WTC11 (cell line): ENCODE data around the gene UNC5A. TPM values are rescaled to one million over a fixed set of nuclear protein-coding genes. Genes with fewer than 3 reads are reported as not detected.

Experiments used
- ATAC-seq: fragments of 200-7000 bp; cut with Tn5 transposase; 2 replicates; pipeline ENCODE4 v1.10.0; 2021; ENCODE audit warnings: mild to moderate bottlenecking, moderate library complexity
- CTCF ChIA-PET: fragments of 300-600 bp; sonication (Branson Sonifier 250); formaldehyde crosslinking; loops from one replicate; lab custom pipeline; 2021; ENCODE audit warnings: antibody characterized with exemption; lab: Charles Lee
- POLR2A ChIA-PET: fragments of 350-600 bp; sonication (Branson Sonifier 250); formaldehyde crosslinking; loops from one replicate; lab custom pipeline; 2021; ENCODE audit warnings: antibody characterized with exemption; lab: Charles Lee
- DNase-seq: peaks from one replicate; pipeline ENCODE4 v3.0.0; 2021; ENCODE audit warnings: low spot score
- H3K27ac Mint-ChIP-seq: 2 replicates; pipeline ENCODE4 v1.8.0; 2021; ENCODE audit warnings: mixed read lengths
- H3K27me3 Mint-ChIP-seq: 2 replicates; pipeline ENCODE4 v1.8.0; 2021; ENCODE audit warnings: low read depth, mild to moderate bottlenecking, moderate library complexity, mixed read lengths
- H3K36me3 Mint-ChIP-seq: 2 replicates; pipeline ENCODE4 v1.8.0; 2021; ENCODE audit warnings: mixed read lengths
- H3K4me1 Mint-ChIP-seq: 2 replicates; pipeline ENCODE4 v1.8.0; 2022; ENCODE audit warnings: mixed read lengths
- H3K4me3 Mint-ChIP-seq: 2 replicates; pipeline ENCODE4 v1.8.0; 2021; ENCODE audit warnings: mild to moderate bottlenecking, moderate library complexity, mixed read lengths
- H3K9me3 Mint-ChIP-seq: 2 replicates; pipeline ENCODE4 v1.8.0; 2021; ENCODE audit warnings: mixed read lengths
- E2F1 ChIP-seq: sonication (generic); formaldehyde crosslinking; IDR thresholded peaks from 2 replicates; pipeline ENCODE4 v1.8.0; 2022; ENCODE audit warnings: mild to moderate bottlenecking, missing genetic modification reagents
- E2F5 ChIP-seq: sonication (generic); formaldehyde crosslinking; IDR thresholded peaks from 2 replicates; pipeline ENCODE4 v1.8.1; 2022; ENCODE audit warnings: mild to moderate bottlenecking, moderate library complexity, missing genetic modification reagents
- ELF4 ChIP-seq: sonication (generic); formaldehyde crosslinking; IDR thresholded peaks from 2 replicates; pipeline ENCODE4 v1.8.1; 2022; ENCODE audit warnings: low read depth, mild to moderate bottlenecking, moderate library complexity, missing genetic modification reagents
- FOXP1 ChIP-seq: sonication (generic); formaldehyde crosslinking; IDR thresholded peaks from 2 replicates; pipeline ENCODE4 v1.8.0; 2022; ENCODE audit warnings: missing genetic modification reagents, mild to moderate bottlenecking, moderate library complexity, borderline replicate concordance
- FOXP4 ChIP-seq: sonication (generic); formaldehyde crosslinking; IDR thresholded peaks from 2 replicates; pipeline ENCODE4 v1.8.0; 2022; ENCODE audit warnings: mild to moderate bottlenecking, missing genetic modification reagents
- GTF2I ChIP-seq: fragments of 250-450 bp; sonication (Bioruptor Pico); conservative IDR thresholded peaks from 2 replicates; pipeline ENCODE4 v1.4.0; 2021; ENCODE audit warnings: mild to moderate bottlenecking
- HMGA2 ChIP-seq: fragments of 250-450 bp; sonication (Bioruptor Pico); IDR thresholded peaks from 2 replicates; pipeline ENCODE4 v1.4.0; 2021; ENCODE audit warnings: mild to moderate bottlenecking, moderate library complexity
- JAZF1 ChIP-seq: fragments of 250-450 bp; sonication (Bioruptor Pico); IDR thresholded peaks from 2 replicates; pipeline ENCODE4 v1.9.0; 2021; ENCODE audit warnings: moderate library complexity, mild to moderate bottlenecking, inconsistent platforms
- JUN ChIP-seq: sonication (generic); formaldehyde crosslinking; IDR thresholded peaks from 2 replicates; pipeline ENCODE4 v1.8.0; 2023; ENCODE audit warnings: mild to moderate bottlenecking, missing genetic modification reagents
- KAT7 ChIP-seq: sonication (generic); formaldehyde crosslinking; IDR thresholded peaks from 2 replicates; pipeline ENCODE4 v1.8.1; 2023; ENCODE audit warnings: missing genetic modification reagents, mild to moderate bottlenecking, borderline replicate concordance
- MYBL2 ChIP-seq: sonication (generic); formaldehyde crosslinking; IDR thresholded peaks from 2 replicates; pipeline ENCODE4 v1.8.1; 2023; ENCODE audit warnings: mild to moderate bottlenecking, moderate library complexity, missing genetic modification reagents
- NFATC4 ChIP-seq: fragments of 250-450 bp; sonication (Bioruptor Pico); IDR thresholded peaks from 2 replicates; pipeline ENCODE4 v1.9.0; 2021; ENCODE audit warnings: mild to moderate bottlenecking
- NR2C2 ChIP-seq: sonication (generic); formaldehyde crosslinking; IDR thresholded peaks from 2 replicates; pipeline ENCODE4 v1.8.0; 2022; ENCODE audit warnings: mild to moderate bottlenecking, missing genetic modification reagents
- NR3C1 ChIP-seq: sonication (generic); formaldehyde crosslinking; conservative IDR thresholded peaks from 2 replicates; pipeline ENCODE4 v1.8.1; 2023; ENCODE audit warnings: low read depth, mild to moderate bottlenecking, missing genetic modification reagents
- OVOL2 ChIP-seq: fragments of 250-450 bp; sonication (Bioruptor Pico); IDR thresholded peaks from 2 replicates; pipeline ENCODE4 v1.9.0; 2021; ENCODE audit warnings: mild to moderate bottlenecking, borderline replicate concordance
- SMAD4 ChIP-seq: sonication (generic); formaldehyde crosslinking; IDR thresholded peaks from 2 replicates; pipeline ENCODE4 v1.8.0; 2022; ENCODE audit warnings: mild to moderate bottlenecking, missing genetic modification reagents
- TP53 ChIP-seq: sonication (generic); formaldehyde crosslinking; IDR thresholded peaks from 2 replicates; pipeline ENCODE4 v1.8.1; 2023; ENCODE audit warnings: mild to moderate bottlenecking, missing genetic modification reagents
- ZBTB43 ChIP-seq: sonication (generic); formaldehyde crosslinking; IDR thresholded peaks from 2 replicates; pipeline ENCODE4 v1.8.1; 2023; ENCODE audit warnings: mild to moderate bottlenecking, missing genetic modification reagents
- ZNF232 ChIP-seq: sonication (generic); formaldehyde crosslinking; IDR thresholded peaks from 2 replicates; pipeline ENCODE4 v1.8.0; 2022; ENCODE audit warnings: mild to moderate bottlenecking, missing genetic modification reagents
- ZNF317 ChIP-seq: sonication (generic); formaldehyde crosslinking; IDR thresholded peaks from 2 replicates; pipeline ENCODE4 v1.8.1; 2023; ENCODE audit warnings: low read depth, mild to moderate bottlenecking, moderate library complexity, missing genetic modification reagents, borderline replicate concordance
- ZNF396 ChIP-seq: fragments of 250-450 bp; sonication (Bioruptor Pico); IDR thresholded peaks from 2 replicates; pipeline ENCODE4 v1.8.0; 2021; ENCODE audit warnings: mild to moderate bottlenecking, moderate library complexity, borderline replicate concordance
- ZNF671 ChIP-seq: fragments of 250-450 bp; sonication (Bioruptor Pico); IDR thresholded peaks from 2 replicates; pipeline ENCODE4 v1.8.0; 2021; ENCODE audit warnings: mild to moderate bottlenecking
- total RNA-seq: library from RNA; stranded (reverse); gene quantifications from 3 replicates; pipeline ENCODE4 v1.2.3, GENCODE V29; 2021

Gene UNC5A
- total RNA-seq, 1 experiment from 2014 or later: 10.2 TPM

- Mint-ChIP-seq H3K27me3 (no peaks in the 10 kb centered on the region), H3K4me3 (no peak overlapping the region), H3K36me3 (peaks cover 24% of the 10 kb centered on the region), H3K4me1 (peaks cover 11% of the 10 kb centered on the region), H3K27ac (peak overlapping the region; percentile 75), H3K9me3 (no peaks in the 10 kb centered on the region)
- CTCF ChIA-PET: interaction anchor here (0.7 to 6.3 kb wide), 5 partner anchors 8 to 241 kb away, joined by 3 to 63 read pairs (median 4); no protein-coding TSS in a partner anchor
- POLR2A ChIA-PET: no interaction called here
- DNase-seq (no peak), ATAC-seq (no peak)
- TF ChIP-seq ZNF317 (CRISPR knock-in tag): no peak
- TF ChIP-seq ZNF671 (CRISPR knock-in tag): no peak
- TF ChIP-seq ZBTB43 (CRISPR knock-in tag): no peak
- no peak for TF ChIP-seq FOXP4 (CRISPR knock-in tag)
- no peak for TF ChIP-seq NFATC4 (CRISPR knock-in tag)
- no peak for TF ChIP-seq ELF4 (CRISPR knock-in tag)
- TF ChIP-seq JUN (CRISPR knock-in tag): no peak
Observed at GRCh38 chr5:176901260-176902101, 91.1 kb downstream of the UNC5A start.

GRCh38 chr5:176902102-176902814 lies 91.9 kb downstream of the UNC5A start:
- DNase-seq (no peak), ATAC-seq (no peak)
- Mint-ChIP-seq H3K9me3 (no peaks in the 10 kb centered on the region), H3K27me3 (no peaks in the 10 kb centered on the region), H3K27ac (no peak overlapping the region), H3K36me3 (peaks cover 30% of the 10 kb centered on the region), H3K4me3 (no peak overlapping the region), H3K4me1 (peaks cover 11% of the 10 kb centered on the region)
- CTCF ChIA-PET: interaction anchor here (0.7 to 6.3 kb wide), 2 partner anchors 90 to 241 kb away, joined by 3 to 63 read pairs; no protein-coding TSS in a partner anchor
- TF ChIP-seq NR3C1 (CRISPR knock-in tag): no peak
- TF ChIP-seq TP53: no peak
- TF ChIP-seq MYBL2 (CRISPR knock-in tag): no peak
- TF ChIP-seq JUN (CRISPR knock-in tag): no peak
- no peak for TF ChIP-seq OVOL2 (CRISPR knock-in tag)
- TF ChIP-seq E2F1 (CRISPR knock-in tag): no peak
- TF ChIP-seq SMAD4 (CRISPR knock-in tag): no peak
- POLR2A ChIA-PET: no interaction called here

GRCh38 chr5:176902911-176903664 lies 92.7 kb downstream of the UNC5A start:
- ATAC-seq (no peak), DNase-seq (no peak)
- TF ChIP-seq JAZF1 (CRISPR knock-in tag) (no peak), SMAD4 (CRISPR knock-in tag) (no peak), E2F5 (CRISPR knock-in tag) (no peak), E2F1 (CRISPR knock-in tag) (no peak), GTF2I (no peak), ZNF232 (CRISPR knock-in tag) (no peak), ZNF396 (CRISPR knock-in tag) (no peak), ZNF317 (CRISPR knock-in tag) (no peak), NR2C2 (CRISPR knock-in tag) (no peak), FOXP1 (CRISPR knock-in tag) (no peak), HMGA2 (CRISPR knock-in tag) (no peak), KAT7 (CRISPR knock-in tag) (no peak)
- CTCF ChIA-PET: interaction anchor here (1.2 to 6.3 kb wide), 3 partner anchors 169 to 242 kb away, joined by 4 to 63 read pairs (median 5); no protein-coding TSS in a partner anchor
- Mint-ChIP-seq H3K9me3 (no peaks in the 10 kb centered on the region), H3K4me3 (no peak overlapping the region), H3K36me3 (peaks cover 37% of the 10 kb centered on the region), H3K27me3 (no peaks in the 10 kb centered on the region), H3K27ac (no peak overlapping the region), H3K4me1 (peaks cover 5% of the 10 kb centered on the region)
- POLR2A ChIA-PET: no interaction called here
